ENCODE results near the gene BYSL.

GRCh38 chr6:41947581-41948220, 26.4 kb downstream of the BYSL start:
- TF ChIP-seq CTCF (IDR thresholded peaks at IDR 0.05) (no peak), POLR2A (IDR thresholded peaks at IDR 0.05) (no peak), EP300 (IDR thresholded peaks at IDR 0.05) (no peak)
